GM19043 (cell line): ENCODE results near the gene PSME1.

Experiments used
- ATAC-seq: cut with Tn5 transposase; IDR thresholded peaks from one replicate; pipeline ENCODE4 v1.9.1; 2021; ENCODE audit warnings: low read depth; ENCODE audit not compliant: unreplicated experiment

Gene PSME1

DNA sequence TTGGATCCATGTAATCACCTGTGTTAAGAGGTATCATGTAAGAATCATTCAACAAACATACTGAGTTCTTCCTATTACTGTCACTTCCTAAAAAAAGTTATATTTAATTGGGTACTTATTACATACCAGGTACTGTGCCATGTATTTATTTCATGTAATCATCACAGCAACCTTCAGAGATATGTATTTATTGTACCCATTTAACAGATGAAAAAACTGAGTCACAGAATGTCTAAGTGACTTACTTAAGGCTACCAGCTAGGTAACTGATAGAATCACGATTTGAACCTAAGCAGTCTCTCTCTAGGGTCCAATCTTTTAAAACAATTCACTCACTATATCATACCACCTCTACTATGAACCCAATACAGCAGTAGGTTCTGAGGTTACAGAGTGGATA lies 8.5 kb downstream of the PSME1 start:
- no peak for ATAC-seq

GRCh38 chr14:24145219-24145618 lies 9.2 kb downstream of the PSME1 start:
- no peak for ATAC-seq

GRCh38 chr14:24145690-24146452 lies 9.9 kb downstream of the PSME1 start:
- no peak for ATAC-seq

GRCh38 chr14:24146453-24146977 lies 10.5 kb downstream of the PSME1 start, which contains the start of gene PSME2:
TSS of gene PSME2 (minus strand) at chr14:24146610. CDS start at chr14:24146581, 29 bp downstream.
- ATAC-seq: peak; percentile 57

- ATAC-seq: peak; percentile 79
Observed at GRCh38 chr14:24146978-24147760, 11.2 kb downstream of the PSME1 start, which contains the start of gene RNF31. TSS of gene RNF31 (plus strand) at chr14:24147498. CDS start at chr14:24147699, 201 bp downstream.

DNA sequence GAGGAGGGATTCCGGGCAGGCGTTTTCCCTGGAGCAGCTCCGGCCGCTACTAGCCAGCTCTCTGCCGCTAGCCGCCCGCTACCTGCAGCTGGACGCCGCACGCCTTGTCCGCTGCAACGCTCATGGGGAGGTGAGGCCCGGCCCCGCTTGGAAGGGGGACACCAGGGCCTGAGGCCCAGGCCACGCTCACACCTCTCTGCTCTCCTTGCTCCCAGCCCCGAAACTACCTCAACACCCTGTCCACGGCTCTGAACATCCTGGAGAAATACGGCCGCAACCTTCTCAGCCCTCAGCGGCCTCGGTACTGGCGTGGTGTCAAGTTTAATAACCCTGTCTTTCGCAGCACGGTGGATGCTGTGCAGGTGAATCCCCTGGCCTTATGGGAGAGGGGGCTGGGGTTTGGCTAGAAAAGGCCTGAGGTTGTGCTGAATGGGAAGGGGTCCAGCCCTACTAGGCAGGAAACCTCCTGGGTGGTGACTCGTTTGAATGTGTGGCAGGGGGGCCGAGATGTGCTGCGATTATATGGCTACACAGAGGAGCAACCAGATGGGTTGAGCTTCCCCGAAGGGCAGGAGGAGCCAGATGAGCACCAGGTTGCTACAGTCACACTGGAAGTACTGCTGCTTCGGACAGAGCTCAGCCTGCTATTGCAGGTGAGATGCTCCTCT lies 11.9 kb downstream of the PSME1 start:
- no peak for ATAC-seq

- ATAC-seq: no peak
Observed at GRCh38 chr14:24149302-24149969, 13.4 kb downstream of the PSME1 start.

DNA sequence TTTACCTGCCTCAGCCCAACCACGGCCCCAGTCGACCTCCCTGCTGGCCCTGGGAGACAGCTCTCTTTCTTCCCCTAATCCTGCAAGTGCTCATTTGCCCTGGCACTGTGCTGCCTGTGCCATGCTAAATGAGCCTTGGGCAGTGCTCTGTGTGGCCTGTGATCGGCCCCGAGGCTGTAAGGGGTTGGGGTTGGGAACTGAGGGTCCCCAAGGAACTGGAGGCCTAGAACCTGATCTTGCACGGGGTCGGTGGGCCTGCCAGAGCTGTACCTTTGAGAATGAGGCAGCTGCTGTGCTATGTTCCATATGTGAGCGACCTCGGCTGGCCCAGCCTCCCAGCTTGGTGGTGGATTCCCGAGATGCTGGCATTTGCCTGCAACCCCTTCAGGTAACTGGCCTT lies 14.1 kb downstream of the PSME1 start:
- no peak for ATAC-seq

GRCh38 chr14:24150567-24150966 lies 14.6 kb downstream of the PSME1 start:
- ATAC-seq: no peak

- ATAC-seq: no peak
Observed at GRCh38 chr14:24150993-24151392, 15.0 kb downstream of the PSME1 start.

DNA sequence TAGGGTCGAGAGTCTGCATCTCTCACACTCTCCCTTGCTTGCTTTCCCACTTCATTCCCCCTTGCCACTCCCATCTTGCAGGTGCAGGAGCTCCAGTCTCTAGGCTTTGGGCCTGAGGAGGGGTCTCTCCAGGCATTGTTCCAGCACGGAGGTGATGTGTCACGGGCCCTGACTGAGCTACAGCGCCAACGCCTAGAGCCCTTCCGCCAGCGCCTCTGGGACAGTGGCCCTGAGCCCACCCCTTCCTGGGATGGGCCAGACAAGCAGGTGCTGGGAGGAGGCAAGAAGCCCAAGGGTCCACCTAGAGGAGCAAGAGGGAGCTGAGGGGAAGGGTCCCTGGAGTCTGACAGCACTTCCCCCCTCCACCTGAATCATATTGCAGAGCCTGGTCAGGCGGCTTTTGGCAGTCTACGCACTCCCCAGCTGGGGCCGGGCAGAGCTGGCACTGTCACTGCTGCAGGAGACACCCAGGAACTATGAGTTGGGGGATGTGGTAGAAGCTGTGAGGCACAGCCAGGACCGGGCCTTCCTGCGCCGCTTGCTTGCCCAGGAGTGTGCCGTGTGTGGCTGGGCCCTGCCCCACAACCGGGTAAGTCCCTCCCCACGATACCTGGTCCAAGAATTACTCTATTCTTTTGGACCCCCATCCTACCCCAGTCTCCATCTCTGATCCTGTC lies 15.5 kb downstream of the PSME1 start:
- ATAC-seq: no peak

- ATAC-seq: no peak
Observed at GRCh38 chr14:24155100-24155499, 19.1 kb downstream of the PSME1 start.

- ATAC-seq: no peak
Observed at GRCh38 chr14:24156840-24157239, 20.8 kb downstream of the PSME1 start.

DNA sequence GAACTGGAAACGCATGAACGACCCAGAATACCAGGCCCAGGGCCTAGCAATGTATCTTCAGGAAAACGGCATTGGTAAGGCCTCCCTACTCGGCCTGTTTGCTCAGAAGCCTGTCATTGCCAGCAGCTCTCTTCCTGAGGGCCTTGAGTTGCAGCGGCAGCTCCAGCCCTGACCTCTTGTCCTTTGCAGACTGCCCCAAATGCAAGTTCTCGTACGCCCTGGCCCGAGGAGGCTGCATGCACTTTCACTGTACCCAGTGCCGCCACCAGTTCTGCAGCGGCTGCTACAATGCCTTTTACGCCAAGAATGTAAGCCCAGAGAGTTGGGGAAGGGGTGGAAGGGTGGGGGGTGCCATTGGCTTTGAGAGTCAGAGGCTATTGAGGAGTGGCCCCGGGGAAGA lies 21.3 kb downstream of the PSME1 start:
- no peak for ATAC-seq

- no peak for ATAC-seq
Observed at GRCh38 chr14:24159777-24160498, 23.9 kb downstream of the PSME1 start.

DNA sequence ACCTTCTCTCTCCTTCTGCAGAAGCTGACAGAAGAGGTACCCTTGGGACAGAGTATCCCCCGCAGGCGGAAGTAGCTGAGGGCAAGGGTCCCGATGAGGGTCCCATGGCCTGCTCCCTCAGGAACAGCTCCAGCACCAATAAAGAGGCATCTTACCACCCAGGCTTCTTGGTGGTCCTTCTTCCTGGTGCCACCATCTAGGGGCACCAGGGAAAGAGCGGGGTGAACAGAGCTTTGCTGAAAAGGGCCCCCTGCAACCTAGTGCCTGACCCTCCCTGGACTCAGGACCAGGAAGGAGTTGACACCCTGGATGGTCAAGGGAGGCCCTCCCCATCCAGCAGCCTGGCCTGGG lies 24.5 kb downstream of the PSME1 start:
- ATAC-seq: no peak

GRCh38 chr14:24160850-24161804 lies 25.1 kb downstream of the PSME1 start, which contains the start of gene IRF9:
TSS of gene IRF9 (plus strand) at chr14:24161265. CDS start at chr14:24162145, 880 bp downstream.
- ATAC-seq: peak; percentile 80

DNA sequence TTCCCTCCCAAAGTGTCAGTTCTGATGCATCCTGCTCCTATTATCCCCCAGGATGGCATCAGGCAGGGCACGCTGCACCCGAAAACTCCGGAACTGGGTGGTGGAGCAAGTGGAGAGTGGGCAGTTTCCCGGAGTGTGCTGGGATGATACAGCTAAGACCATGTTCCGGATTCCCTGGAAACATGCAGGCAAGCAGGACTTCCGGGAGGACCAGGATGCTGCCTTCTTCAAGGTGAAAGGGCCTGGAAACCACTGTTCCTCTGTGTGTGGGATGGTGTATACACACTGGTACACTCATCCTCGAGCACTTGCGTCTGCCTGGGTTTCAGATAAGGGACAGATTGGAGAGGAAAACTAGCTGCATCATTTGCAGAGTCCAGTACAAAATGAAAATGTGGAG lies 26.1 kb downstream of the PSME1 start:
- ATAC-seq: no peak
